HG02870 (cell line): Measurements from ENCODE around the gene THADA.
"Not testable (repeated sequence)": the region's sequence is repeated elsewhere in the genome, so short reads cannot be mapped to it uniquely, and the experiment has no call there.

Source experiments
- ATAC-seq: cut with Tn5 transposase; IDR thresholded peaks from one replicate; pipeline ENCODE4 v1.9.1; 2021; ENCODE audit warnings: mild to moderate bottlenecking, moderate library complexity; ENCODE audit not compliant: unreplicated experiment

The THADA gene

DNA sequence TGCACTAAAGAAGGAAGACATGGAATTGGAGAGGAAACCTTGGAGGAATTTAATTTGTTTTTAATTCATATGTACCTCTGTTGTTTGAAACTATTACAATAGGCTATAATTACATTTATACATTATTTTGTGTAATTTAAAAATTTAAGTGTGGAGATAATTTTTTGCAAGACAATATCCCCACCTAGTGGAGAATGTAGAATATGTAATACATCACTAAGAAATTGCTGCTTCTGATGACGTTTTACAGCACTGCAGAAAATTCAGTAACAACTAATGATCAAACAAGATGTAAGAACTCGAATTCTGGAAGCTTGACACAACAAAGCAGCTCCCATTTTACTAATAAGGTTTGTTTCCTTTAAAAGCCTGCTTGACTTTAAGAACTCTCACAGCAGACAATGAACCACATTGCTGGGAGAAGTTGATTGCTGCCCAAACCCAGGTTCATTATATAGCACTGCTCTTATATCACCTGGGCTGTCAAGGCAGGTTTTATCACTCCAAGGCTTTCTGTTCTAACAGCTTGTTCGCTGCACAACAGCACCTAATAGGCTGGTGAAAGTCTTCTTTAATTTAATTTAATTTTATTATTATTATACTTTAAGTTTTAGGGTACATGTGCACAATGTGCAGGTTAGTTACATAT is 53.4 kb downstream of the THADA start:
- no peak for ATAC-seq

DNA sequence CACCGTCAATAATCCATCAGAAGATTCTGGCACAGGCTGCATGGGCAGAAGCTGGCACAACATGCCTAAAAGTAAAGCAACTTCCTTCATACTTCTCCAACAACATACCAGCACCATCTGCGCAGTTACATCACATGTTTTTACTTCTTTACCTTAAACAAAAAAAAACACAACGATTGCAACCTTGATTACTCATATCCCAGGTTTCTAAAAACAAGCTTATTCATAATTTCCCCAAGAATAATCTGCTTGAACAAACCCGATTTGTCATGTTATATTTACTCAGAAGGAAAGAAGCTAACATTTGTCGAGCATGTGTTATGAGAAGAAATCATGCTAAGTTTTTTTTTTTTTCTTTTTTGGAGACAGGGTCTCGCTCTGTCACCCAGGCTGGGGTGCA is 54.7 kb downstream of the THADA start:
- no peak for ATAC-seq

DNA sequence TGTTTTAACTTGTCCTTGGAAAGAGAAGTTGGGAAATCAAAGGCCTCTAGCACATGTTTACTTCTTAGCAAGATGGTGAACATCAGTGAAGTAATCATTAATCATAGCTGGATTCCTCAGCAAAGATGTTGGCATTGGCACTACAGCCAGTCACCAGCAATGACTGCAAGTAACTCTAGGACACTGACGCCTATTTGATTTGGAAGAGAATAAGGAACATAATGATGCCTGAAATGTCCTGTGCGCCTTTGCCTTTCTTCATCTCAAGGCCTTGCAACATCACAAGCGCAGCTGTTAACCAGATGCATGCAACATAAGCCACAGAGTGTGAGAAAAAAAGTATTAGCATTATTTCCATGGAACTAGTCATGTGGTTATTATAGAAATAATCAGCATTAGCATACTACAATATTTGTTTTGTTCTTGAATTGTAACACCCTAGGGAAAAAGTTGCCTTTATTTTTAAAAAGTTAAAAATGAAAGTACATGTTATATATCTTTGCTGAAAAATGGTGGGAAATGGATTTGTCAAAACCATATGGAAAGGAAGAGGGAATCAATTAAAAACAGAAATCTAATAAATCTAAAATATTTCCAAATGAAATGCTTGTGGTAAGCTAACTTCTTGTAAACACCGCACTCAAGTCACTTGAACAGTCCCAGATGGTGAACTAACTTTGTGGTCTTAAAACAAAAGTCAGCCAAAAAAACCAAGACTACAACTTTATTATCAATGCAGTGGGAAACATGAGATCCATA is 55.6 kb downstream of the THADA start:
- no peak for ATAC-seq

DNA sequence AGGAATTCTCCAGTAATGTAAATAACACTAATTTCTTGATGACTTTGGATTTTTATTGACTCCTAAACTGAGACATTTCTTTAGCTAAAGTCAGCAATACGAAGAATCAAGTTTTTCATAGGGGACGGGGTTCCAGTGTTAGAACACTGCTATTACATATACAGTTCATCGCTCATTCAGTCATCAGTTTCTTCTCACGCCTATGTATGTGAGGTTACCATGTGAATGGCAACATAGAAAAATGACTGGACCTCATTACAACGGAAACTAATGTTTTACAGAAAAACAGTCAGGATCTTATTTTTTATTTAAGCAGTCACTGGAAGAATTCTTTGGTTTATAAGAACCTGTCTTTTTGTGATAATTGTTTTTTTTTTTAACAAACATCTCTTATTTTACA is 56.4 kb downstream of the THADA start:
- ATAC-seq: no peak

DNA sequence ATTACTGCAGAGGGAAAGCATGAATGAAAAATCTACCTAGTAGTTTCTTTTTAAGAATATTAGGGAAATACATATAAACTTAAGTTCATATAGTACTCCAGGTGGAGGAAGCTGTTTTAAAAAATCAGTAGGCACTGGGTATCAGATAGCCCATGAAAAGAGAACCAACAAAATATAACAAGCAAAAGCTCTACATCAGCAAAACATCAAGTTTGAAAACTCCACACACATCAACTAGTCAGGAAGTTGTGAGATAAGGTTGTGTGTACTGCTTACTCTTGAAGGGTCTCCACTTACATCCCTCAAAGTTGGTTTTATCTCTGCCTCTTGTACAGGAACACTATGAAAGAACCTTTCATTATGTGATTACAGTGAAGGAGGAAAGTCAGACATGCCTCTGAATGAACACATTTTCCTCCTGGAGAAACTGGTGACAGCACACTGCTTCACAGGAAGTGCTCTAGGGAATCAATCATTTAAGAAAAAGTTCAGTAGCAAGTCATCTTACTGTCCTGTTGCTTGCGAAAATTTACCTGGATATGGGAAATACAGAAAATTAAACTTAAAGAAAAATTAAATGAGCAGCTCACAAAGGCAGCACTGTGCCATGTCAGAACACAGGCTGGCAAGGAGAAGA is 57.7 kb downstream of the THADA start:
- ATAC-seq: no peak

DNA sequence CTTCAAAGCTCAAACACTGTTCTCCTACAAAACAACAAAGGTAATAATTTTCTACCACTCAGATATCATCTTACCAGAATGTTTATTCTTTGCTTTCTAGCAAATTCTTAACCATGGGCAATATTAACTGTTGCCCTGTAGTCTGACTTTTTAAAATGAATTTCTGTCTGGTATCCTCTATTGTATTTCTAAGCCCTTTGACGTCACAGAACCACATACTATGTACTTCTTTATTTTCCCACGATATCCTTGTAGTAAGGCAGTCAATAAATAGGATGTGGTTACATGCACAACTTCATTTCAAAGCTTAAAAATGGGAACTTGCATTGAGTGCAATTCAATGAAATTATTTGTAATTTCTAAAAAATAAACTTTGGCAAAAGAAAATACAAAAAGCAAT is 58.7 kb downstream of the THADA start:
- no peak for ATAC-seq

DNA sequence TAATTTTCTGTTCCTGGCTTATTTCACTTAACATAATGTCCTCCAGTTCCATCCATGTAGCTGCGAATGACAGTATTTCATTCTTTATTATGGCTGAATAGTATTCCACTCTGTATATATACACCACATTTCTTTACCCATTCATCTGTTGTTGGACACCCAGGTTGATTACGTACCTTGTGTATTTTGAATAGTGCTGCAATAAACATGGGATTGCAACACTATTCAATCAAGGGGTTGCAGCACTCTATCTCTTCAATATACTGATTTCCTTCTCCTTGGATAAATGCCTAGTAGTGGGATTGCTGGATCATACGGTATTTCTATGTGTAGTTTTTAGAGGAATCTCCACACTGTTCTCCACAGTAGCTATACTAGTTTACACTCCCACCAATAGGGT is 61.3 kb downstream of the THADA start:
- ATAC-seq: no peak

DNA sequence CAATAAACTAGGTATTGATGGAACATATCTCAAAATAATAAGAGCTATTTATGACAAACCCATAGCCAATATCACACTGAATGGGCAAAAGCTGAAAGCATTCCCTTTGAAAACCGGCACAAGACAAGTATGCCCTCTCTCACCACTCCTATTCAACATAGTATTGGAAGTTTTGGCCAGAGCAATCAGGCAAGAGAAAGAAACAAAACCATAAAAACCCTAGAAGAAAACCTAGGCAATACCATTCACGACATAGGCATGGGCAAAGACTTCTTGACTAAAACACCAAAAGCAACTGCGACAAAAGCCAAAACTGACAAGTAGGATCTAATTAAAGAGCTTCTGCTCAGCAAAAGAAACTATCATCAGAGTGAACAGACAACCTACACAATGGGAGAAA is 63.3 kb downstream of the THADA start:
- ATAC-seq: not testable (repeated sequence)

DNA sequence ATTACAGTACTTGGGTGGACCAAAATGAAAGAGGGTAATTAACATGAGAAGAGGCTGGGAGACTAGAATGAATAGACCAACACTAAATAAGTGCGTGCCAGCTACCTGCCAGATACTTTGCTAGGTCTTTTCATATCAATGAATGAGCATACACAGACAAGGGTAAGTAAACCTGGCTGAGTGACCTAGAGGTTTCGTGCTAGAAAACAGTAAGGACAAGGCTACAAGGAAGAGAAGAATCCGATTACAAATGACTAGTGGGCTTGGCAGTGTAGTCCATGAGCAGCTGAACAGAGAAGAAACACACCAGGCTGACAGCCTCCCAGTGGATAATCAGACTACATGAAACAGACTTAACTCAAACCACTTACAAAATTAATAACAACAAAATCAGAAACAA is 64.6 kb downstream of the THADA start:
- no peak for ATAC-seq

DNA sequence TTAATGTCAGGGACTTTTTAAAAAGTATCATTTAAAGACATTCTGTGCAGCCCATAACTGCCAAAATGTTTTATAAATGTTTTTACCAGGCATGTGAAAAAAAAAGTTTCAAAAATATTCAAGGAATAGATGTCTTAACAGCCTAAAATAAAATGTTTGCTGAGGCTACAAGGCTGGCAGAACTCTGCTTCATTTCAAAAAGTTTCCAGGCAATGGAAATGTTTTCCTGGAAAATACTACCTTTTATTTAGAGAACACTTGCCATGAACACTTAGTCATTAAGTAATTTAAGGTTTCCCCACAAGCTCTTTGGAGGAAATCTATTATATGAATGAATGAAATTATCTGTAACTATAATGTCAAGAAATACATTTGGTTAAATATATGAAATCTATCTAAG is 68.8 kb downstream of the THADA start:
- no peak for ATAC-seq

DNA sequence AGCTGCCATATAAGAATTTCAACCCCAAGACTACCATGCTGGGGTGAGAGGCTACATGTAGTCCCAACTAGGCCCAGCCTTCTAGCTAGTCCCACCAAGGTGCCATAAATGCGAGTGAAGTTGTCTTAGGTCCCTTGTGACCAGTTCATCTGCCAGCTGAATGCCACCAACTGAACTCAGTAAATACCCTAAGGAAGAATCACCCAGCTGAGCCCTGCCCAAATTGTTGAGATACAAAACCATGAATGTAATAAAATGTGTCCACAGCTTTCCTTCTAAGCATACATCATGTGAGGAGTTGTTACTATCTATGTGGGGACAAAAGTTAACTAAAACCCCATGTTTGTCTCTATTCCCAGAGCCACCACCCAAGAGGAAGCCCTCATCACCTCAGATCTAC is 70.3 kb downstream of the THADA start:
- no peak for ATAC-seq

DNA sequence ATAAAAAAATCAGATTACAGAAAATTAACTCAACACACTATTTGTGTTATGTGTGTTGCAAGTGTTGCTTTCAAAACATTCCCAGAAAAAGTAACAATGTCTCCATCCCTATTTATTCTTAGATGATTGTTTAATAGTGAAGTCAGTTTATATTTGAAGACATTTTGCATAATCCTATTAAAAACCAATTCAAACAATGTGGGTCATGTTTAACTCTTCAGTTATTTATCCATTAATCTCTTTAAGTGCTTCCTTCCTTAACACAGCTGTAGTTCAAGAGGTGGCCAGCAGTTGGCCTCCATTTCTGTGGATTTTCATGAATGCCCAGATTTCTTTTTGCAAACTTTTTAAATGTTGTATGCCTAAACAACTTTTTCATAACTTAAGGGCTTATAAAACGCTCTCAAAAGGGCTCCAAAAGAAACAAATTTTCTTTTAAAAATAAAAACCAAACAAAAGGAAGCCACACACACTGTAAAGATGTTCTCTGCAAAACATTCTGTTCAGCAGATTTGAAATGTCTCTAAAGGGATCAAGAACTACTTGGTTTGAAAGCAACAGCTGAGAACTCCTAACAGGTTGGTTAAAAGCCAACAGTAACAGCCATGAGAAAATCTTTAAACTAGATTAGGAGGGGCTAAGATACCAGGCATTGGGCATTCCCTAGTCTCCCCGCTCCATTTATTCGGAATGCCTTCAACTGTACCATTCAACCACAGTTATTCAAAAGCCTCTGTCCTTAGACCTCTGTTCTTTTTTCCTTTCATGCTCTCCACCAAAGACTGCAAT is 71.5 kb downstream of the THADA start:
- ATAC-seq: no peak

DNA sequence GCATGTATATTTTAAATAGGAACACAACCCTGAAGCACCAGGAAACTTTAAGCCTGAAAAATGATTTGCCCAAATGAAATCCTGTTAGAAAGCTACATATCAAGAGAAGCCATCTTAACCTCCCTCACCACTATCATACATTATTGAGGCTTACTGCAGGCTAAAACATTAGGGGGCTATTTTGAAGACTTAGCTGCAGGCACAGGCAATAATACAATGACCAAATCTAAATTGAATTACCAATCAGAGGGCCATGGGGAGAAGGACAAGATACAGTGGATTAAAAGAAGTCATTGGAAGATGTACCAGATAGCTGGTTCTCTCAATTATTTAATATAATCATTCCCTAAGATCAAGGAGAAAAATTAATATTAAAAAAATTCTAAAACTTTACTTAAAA is 73.7 kb downstream of the THADA start:
- no peak for ATAC-seq

DNA sequence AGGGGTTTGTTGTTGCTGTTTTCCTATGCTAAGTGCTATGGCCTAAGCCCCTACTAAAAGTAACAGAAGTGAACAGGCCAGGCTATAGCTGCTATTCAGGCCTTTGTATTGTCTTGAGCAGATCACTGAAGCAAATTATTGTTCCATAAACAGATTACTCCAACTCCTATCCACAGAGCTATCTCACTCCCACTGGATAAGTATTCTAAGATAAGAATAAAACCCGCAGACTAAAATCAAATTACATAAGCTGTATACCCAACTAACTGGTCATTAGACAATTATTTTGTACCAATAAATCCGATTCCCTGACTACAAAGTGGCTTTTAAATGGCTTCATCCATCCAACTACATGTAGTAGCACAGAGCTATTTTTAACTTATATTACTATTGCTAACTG is 74.3 kb downstream of the THADA start:
- no peak for ATAC-seq

DNA sequence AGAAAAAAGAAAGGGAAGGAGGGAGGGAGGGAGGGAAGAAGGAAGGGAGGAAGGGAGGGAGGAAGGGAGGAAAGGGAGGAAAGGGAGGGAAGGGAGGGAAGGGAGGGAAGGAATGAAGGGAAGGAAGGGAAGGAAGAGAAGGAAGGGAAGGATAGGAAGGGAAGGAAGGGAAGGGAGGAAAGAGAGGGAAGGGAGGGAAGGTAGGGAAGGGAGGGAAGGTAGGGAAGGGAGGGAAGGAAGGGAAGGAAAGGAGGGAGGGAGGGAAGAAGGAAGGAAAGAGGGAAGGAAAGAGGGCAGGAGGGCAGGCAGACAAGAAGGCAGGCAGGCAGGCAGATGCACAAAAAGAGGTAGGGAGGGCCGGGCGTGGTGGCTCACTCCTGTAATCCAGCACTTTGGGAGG is 74.9 kb downstream of the THADA start:
- ATAC-seq: no peak

DNA sequence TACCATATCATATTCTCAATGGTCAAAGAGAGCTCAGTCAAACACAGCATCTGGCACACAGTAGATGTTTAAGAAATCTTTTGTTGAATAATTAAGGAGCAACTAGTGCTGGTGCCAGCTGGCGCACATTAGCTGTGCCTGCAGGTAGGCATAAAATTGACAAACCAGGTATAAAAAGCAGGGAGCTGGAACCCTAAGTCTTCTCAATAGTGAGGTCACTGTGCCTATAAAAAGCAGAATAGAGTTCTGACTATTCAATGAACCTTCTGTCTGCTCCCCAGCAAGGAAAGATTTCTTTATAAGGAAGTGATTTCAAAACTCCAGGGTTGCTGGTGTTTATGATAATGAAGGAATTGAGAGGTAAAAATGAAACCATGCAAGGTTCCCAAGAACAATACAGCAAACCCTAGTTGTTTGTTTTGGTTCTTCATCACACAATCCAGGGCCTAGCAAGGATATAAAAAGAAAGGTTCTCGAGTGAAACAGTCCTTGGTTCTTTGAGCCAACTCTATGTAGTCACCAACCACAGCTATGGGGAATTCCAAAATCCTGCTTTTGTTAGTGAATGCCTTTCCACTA is 76.1 kb downstream of the THADA start:
- ATAC-seq: no peak

DNA sequence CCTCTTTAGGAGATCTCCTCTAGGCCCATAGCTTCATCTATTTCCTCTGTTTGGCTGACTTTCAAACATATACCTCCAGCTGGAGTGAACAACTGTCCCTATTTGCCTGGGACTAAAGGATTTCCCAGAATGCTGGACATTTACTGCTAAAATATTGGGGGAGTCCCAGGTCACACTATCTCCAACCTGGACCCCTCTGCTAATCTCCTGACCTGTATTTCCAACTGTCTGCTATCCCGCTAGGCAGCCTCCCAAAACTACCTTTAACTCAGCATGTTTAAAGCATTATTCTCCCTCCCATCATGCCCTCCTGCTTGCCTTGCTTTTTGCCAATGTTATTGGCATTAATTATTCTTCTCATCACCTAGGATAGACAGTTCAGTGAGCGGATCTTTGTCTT is 77.1 kb downstream of the THADA start:
- ATAC-seq: no peak

DNA sequence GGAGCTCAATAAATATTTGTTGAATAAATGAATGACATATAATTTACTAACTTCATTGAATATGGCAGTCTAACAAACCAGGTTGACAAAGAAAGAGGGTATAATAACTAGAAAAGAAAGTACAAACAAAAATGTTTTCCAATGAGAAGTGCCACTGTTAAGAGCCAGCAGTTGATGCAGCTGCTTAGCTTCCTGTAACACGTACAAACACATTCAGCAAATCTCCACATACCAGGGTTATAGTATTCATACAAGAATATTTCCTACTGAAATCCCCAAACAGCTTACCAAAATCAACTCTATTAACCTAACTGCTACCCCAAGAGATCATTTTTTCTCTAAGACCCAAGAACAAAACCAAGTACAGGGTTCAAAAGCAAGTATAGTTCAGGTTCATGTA is 77.7 kb downstream of the THADA start:
- ATAC-seq: no peak

DNA sequence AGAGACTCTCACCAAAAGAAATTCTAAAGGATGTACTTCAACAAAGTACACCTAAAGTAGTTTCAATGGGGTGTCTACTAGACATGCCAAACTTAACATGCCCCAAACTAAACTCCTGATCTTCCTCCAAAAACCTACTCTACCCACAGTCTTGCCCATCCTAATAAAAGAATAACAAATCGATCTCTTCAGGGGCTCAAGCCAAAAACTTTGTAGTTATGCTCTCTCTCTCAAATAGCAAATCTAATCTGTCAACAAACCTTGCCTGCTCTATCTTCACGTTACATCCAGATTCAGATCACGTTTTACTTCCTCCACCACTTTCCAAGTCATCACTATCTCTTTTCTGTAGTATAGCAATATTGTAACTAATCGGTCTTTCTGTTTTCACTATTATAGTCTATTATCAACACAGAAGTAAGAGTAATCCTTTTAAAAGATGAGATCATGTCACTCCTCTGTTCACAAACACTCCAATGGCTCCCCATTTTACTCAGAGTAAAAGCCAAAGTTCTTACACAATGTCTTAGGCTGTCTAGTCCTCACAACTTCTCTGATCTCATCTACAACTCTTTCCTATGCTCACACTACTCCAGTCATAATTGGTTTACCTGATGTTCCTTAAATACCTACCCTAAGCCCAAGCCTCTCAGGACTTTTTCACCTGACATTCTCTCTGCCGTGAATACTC is 79.9 kb downstream of the THADA start:
- ATAC-seq: no peak

DNA sequence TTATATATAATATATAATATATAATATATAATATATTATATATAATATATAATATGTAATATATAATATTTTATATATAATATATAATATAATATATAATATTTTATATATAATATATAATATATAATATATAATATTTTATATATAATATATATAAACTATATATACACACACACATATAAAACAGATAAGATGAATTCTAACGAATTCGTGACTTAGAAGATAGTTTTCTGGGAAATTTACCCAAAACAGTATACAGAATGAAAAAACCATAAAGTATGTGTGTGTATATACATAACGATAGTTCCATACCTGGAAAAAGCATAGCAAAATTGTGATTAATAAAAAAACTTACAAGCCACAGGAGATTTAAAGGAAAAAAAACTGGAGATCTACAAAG is 80.6 kb downstream of the THADA start:
- no peak for ATAC-seq

DNA sequence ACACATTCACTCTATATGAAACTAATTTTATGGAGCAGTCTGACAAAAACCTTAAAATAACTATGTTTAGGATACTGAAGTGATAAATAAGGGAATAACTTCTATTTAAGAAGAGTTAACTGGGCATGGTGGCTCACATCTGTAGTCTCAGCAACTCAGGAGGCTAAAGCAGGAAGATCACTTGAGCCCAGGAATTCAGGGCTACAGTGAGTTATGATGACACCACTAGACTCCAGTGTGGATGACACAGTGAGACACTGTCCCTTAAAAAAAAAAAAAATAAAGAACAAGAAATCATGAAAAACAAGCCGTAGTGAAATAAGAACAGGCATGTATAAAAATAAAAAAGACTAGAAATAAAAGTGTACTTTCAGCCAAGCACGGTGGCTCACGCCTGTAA is 82.0 kb downstream of the THADA start:
- ATAC-seq: no peak
